HCT116 (cell line): ENCODE data around the gene MRPL21.

Source experiments
- CEBPB ChIP-seq: IDR thresholded peaks from 2 replicates; pipeline ENCODE4 v1.6.1; 2012; ENCODE audit warnings: low read depth
- CTCF ChIP-seq, 3 experiments: fragments of 200-600 bp in 1 of 3; sonication (generic) in 1 of 3; IDR thresholded peaks in 2 of 3; conservative IDR thresholded peaks in 1 of 3; 2 replicates each; pipeline ENCODE4 v1.5.1; 2012 to 2017; ENCODE audit warnings: low read depth in 2 of 3, low read length in 2 of 3, antibody characterized with exemption in 1 of 3, borderline replicate concordance in 1 of 3, control low read depth in 1 of 3, mild to moderate bottlenecking in 1 of 3, mixed read lengths in 1 of 3, mixed run types in 1 of 3, moderate library complexity in 1 of 3; ENCODE audit not compliant: insufficient read depth in 1 of 3
- POLR2A ChIP-seq: IDR thresholded peaks from 2 replicates; pipeline ENCODE4 v1.7.0; 2011; ENCODE audit warnings: borderline replicate concordance; ENCODE audit not compliant: insufficient read depth, insufficient read length; ENCODE audit errors: extremely low read depth
- RAD21 ChIP-seq: IDR thresholded peaks from 2 replicates; pipeline ENCODE4 v1.6.1; 2012; ENCODE audit warnings: low read depth, mild to moderate bottlenecking
- REST ChIP-seq: IDR thresholded peaks from 2 replicates; pipeline ENCODE4 v1.6.1; 2012; ENCODE audit warnings: low read depth
- SRF ChIP-seq: IDR thresholded peaks from 2 replicates; pipeline ENCODE4 v1.6.1; 2012; ENCODE audit warnings: low read depth
- ZNF274 ChIP-seq: fragments of 200-500 bp; sonication (Bioruptor generic); IDR thresholded peaks from 2 replicates; pipeline ENCODE4 v1.6.1; 2014; ENCODE audit warnings: mild to moderate bottlenecking, low read depth, low read length, inconsistent platforms

- TF ChIP-seq POLR2A (no peak), CTCF (IDR thresholded peaks at IDR 0.05 in 2 of 3, conservative IDR thresholded peaks at IDR 0.05 in 1 of 3; ENCODE audit: borderline replicate concordance in 1 of 3, insufficient read depth in 1 of 3, low read depth in 2 of 3, low read length in 2 of 3) (no peak), SRF (no peak), CEBPB (no peak), RAD21 (no peak), ZNF274 (no peak), REST (no peak)
Observed at GRCh38 chr11:68916439-68916838, 12.8 kb upstream of the MRPL21 start.
